ENCODE results near the gene ELN.

GRCh38 chr7:74040101-74040790 lies 12.3 kb downstream of the ELN start:
- TF ChIP-seq CTCF (IDR thresholded peaks at IDR 0.05) = no peak
- TF ChIP-seq POLR2AphosphoS5 (IDR thresholded peaks at IDR 0.05) = no peak
